K562 (cell line): ENCODE data around the gene CTBP2. TPM values are rescaled to one million over a fixed set of nuclear protein-coding genes. Genes with fewer than 3 reads are reported as not detected.

Experiments used
- ATAC-seq: fragments of 200-7000 bp; cut with Tn5 transposase; 3 replicates; pipeline ENCODE4 v1.9.1; 2020; ENCODE audit warnings: moderate library complexity
- BruUV-seq: library from RNA; stranded (reverse); fragments of 400-500 nt; replicated peaks from 2 replicates; lab custom pipeline; 2021; lab: Mats Ljungman, UMichigan
- CTCF ChIA-PET: fragments of 300-600 bp; formaldehyde crosslinking; extraction: SDS; loops from one replicate; lab custom pipeline; 2021; ENCODE audit warnings: low intra/inter-chr PET ratio; lab: Yijun Ruan, JAX
- POLR2A ChIA-PET: fragments of 300-600, 350-650 bp; sonication (Branson Sonifier 250); formaldehyde crosslinking; extraction: SDS; loops from one replicate; lab custom pipeline; 2021; ENCODE audit warnings: antibody characterized with exemption, inconsistent platforms; lab: Yijun Ruan, JAX
- DNase-seq, 4 experiments: peaks; one replicate each; pipeline versions ENCODE4 v3.0.0 to v3.0.0-alpha.2; 2011 to 2018; ENCODE audit warnings: low spot score in 3 of 4, mixed read lengths in 3 of 4; ENCODE audit errors: extremely low read depth in 1 of 4
- FAIRE-seq: peaks from 2 replicates; lab custom pipeline; 2011; peaks lifted over from hg19 to GRCh38; lab: Jason Lieb, UNC
- H2AFZ ChIP-seq: 2 replicates; pipeline ENCODE4 v1.6.0; 2011; ENCODE audit warnings: low read depth, low read length, control low read depth, inconsistent platforms
- H3K27ac ChIP-seq: fragments of 200-600 bp; 3 replicates; pipeline ENCODE4 v1.8.0; 2011; ENCODE audit warnings: low read depth, mild to moderate bottlenecking, control low read depth, inconsistent platforms, low read length, moderate library complexity, mixed read lengths; ENCODE audit errors: extremely low read depth
- H3K27me3 ChIP-seq, 2 experiments: fragments of 300-600 bp in 1 of 2; 2 replicates in 1 of 2; 3 replicates in 1 of 2; pipeline versions ENCODE4 v1.6.0 to v1.8.0; 2011; ENCODE audit warnings: inconsistent platforms in 2 of 2, low read length in 2 of 2, mild to moderate bottlenecking in 1 of 2, mixed read lengths in 1 of 2, moderate library complexity in 1 of 2; ENCODE audit not compliant: control insufficient read depth in 2 of 2, insufficient read depth in 2 of 2
- H3K36me3 ChIP-seq: fragments of 300-600 bp; 3 replicates; pipeline ENCODE4 v1.8.0; 2011; ENCODE audit warnings: mild to moderate bottlenecking, low read length, inconsistent platforms; ENCODE audit not compliant: control insufficient read depth, insufficient read depth
- H3K4me1 ChIP-seq, 2 experiments: fragments of 200-600 bp in 1 of 2; replicated peaks in 1 of 2; 2 replicates in 1 of 2; 3 replicates in 1 of 2; pipeline versions ENCODE4 v1.5.1 to v1.8.0; 2011; ENCODE audit warnings: inconsistent platforms in 2 of 2, low read length in 2 of 2, mild to moderate bottlenecking in 1 of 2, mixed read lengths in 1 of 2, moderate library complexity in 1 of 2; ENCODE audit not compliant: control insufficient read depth in 2 of 2, insufficient read depth in 2 of 2
- H3K4me2 ChIP-seq: 2 replicates; pipeline ENCODE4 v1.6.1; 2011; ENCODE audit warnings: low read length, control low read depth, inconsistent platforms, mixed read lengths; ENCODE audit not compliant: insufficient read depth
- H3K4me3 ChIP-seq: fragments of 200-600 bp; sonication (generic), shearing (Covaris generic); 2 replicates; pipeline ENCODE4 v1.5.1; 2016; ENCODE audit warnings: control low read depth, inconsistent platforms
- H3K79me2 ChIP-seq: fragments of 200-600 bp; 3 replicates; pipeline ENCODE4 v1.8.0; 2011; ENCODE audit warnings: low read length, inconsistent platforms; ENCODE audit not compliant: control insufficient read depth, insufficient read depth
- H3K9ac ChIP-seq, 2 experiments: 2 replicates each; pipeline versions ENCODE4 v1.6.0 to v1.6.1; 2011; ENCODE audit warnings: low read depth in 2 of 2, low read length in 2 of 2, control low read depth in 1 of 2, inconsistent platforms in 1 of 2, mild to moderate bottlenecking in 1 of 2, mixed read lengths in 1 of 2; ENCODE audit not compliant: insufficient read depth in 1 of 2
- H3K9me1 ChIP-seq: one replicate; pipeline ENCODE4 v1.6.0; 2011; ENCODE audit warnings: inconsistent platforms, mild to moderate bottlenecking, low read length, moderate library complexity; ENCODE audit not compliant: control insufficient read depth, insufficient read depth
- H3K9me3 ChIP-seq: replicated peaks from 2 replicates; pipeline ENCODE4 v1.5.1; 2011; ENCODE audit warnings: low read depth, low read length, inconsistent platforms; ENCODE audit not compliant: control insufficient read depth, insufficient read depth
- H4K20me1 ChIP-seq: replicated peaks from 2 replicates; pipeline ENCODE4 v1.6.1; 2011; ENCODE audit warnings: low read length, inconsistent platforms, mixed read lengths; ENCODE audit not compliant: control insufficient read depth, insufficient read depth
- AFF4 ChIP-seq: sonication (generic); formaldehyde crosslinking; IDR thresholded peaks from 2 replicates; pipeline ENCODE4 v1.8.0; 2023; ENCODE audit warnings: mild to moderate bottlenecking, missing genetic modification reagents
- BDP1 ChIP-seq: IDR thresholded peaks from 3 replicates; pipeline ENCODE4 v1.6.1; 2011; ENCODE audit not compliant: insufficient read length, insufficient read depth
- CHCHD3 ChIP-seq: fragments of 250-450 bp; sonication (Bioruptor Pico); IDR thresholded peaks from 2 replicates; pipeline ENCODE4 v2.1.2; 2022; ENCODE audit warnings: mild to moderate bottlenecking
- DIDO1 ChIP-seq: fragments of 450-650 bp; IDR thresholded peaks from 2 replicates; pipeline ENCODE4 v1.6.1; 2016; ENCODE audit warnings: low read depth, missing biosample characterization, missing genetic modification characterization
- HNRNPUL1 ChIP-seq: fragments of 200-400 bp; formaldehyde crosslinking; IDR thresholded peaks from 2 replicates; pipeline ENCODE4 v1.6.1; 2017; ENCODE audit warnings: low read length
- JUND ChIP-seq, 2 experiments: IDR thresholded peaks; 2 replicates in 1 of 2; 3 replicates in 1 of 2; pipeline ENCODE4 v1.6.1; 2011; ENCODE audit warnings: borderline replicate concordance in 2 of 2, low read depth in 2 of 2, low read length in 2 of 2, improper control_type of control experiment in 1 of 2, missing biosample characterization in 1 of 2, missing genetic modification characterization in 1 of 2, missing genetic modification reagents in 1 of 2
- NCOA1 ChIP-seq: fragments of 450-650 bp; IDR thresholded peaks from 2 replicates; pipeline ENCODE4 v1.6.1; 2016; ENCODE audit warnings: low read depth
- PTRF ChIP-seq: fragments of 450-650 bp; IDR thresholded peaks from 2 replicates; pipeline ENCODE4 v1.6.1; 2016; ENCODE audit warnings: mild to moderate bottlenecking, missing genetic modification characterization, missing compliant biosample characterization
- RBM17 ChIP-seq: fragments of 200-400 bp; formaldehyde crosslinking; IDR thresholded peaks from 2 replicates; pipeline ENCODE4 v1.6.1; 2017; ENCODE audit warnings: low read depth, mild to moderate bottlenecking, low read length, borderline replicate concordance
- SMAD3 ChIP-seq: fragments of 450-650 bp; formaldehyde crosslinking; conservative IDR thresholded peaks from 2 replicates; pipeline ENCODE4 v1.4.0; 2020; ENCODE audit warnings: mild to moderate bottlenecking
- SMARCE1 ChIP-seq: fragments of 450-650 bp; IDR thresholded peaks from 2 replicates; pipeline ENCODE4 v1.7.1; 2016; ENCODE audit warnings: mild to moderate bottlenecking
- SP2 ChIP-seq: IDR thresholded peaks from 2 replicates; pipeline ENCODE4 v1.6.1; 2011; ENCODE audit warnings: mild to moderate bottlenecking, low read depth, low read length, moderate library complexity; ENCODE audit not compliant: poor library complexity, severe bottlenecking; ENCODE audit errors: extremely low read depth
- STAT5A ChIP-seq: IDR thresholded peaks from 2 replicates; pipeline ENCODE4 v1.6.1; 2012; ENCODE audit warnings: low read length, inconsistent platforms, borderline replicate concordance
- ZEB2 ChIP-seq: fragments of 450-650 bp; IDR thresholded peaks from 2 replicates; pipeline ENCODE4 v1.6.1; 2016
- ZNF277 ChIP-seq: fragments of 250-450 bp; sonication (Bioruptor Pico); IDR thresholded peaks from 2 replicates; pipeline ENCODE4 v1.8.0; 2022; ENCODE audit warnings: inconsistent platforms, mild to moderate bottlenecking, moderate library complexity, borderline replicate concordance
- ZSCAN29 ChIP-seq: fragments of 450-650 bp; IDR thresholded peaks from 2 replicates; pipeline ENCODE4 v1.6.1; 2017
- WGBS: fragments of 100-300 bp; shearing (Covaris generic); methylation state at CpG from one replicate; pipeline ENCODE4 v1.1.6; 2016; ENCODE audit warnings: low coverage, mixed read lengths; ENCODE audit not compliant: insufficient coverage; ENCODE audit errors: missing lambda C conversion rate; 5-methylcytosine and 5-hydroxymethylcytosine counted together
- in situ Hi-C: fragments of 300-500 bp; cut with MboI; formaldehyde crosslinking; loops from 4 replicates; pipeline ENCODE4 v1.15.0; 2018; ENCODE audit warnings: inconsistent platforms, mixed read lengths
- intact Hi-C: fragments of 100-400 bp; cut with micrococcal nuclease; formaldehyde crosslinking; loops from 2 replicates; pipeline ENCODE4 v1.14.2; 2022
- polyA plus RNA-seq, 8 experiments: library from polyadenylated mRNA; depleted of rRNA in 4 of 8; stranded (reverse) in 5 of 8; unstranded in 3 of 8; fragments of >200 nt; fragmentation: Nextera tagmentation in 2 of 8; fragmentation: Illumina TruSeq in 1 of 8; extraction: Ambion mirVana in 2 of 8; extraction: Trizol in 1 of 8; gene quantifications; 2 replicates each; pipeline versions ENCODE4 v1.2.1 to v1.2.3, GENCODE V29; 2011 to 2014; ENCODE audit warnings: inconsistent platforms in 1 of 8, missing spikeins in 1 of 8
- total RNA-seq, 7 experiments: library from RNA; depleted of rRNA in 6 of 7; stranded (reverse); fragments of >200 nt in 6 of 7; fragmentation: Illumina TruSeq in 2 of 7; extraction: Trizol in 2 of 7; gene quantifications; 2 replicates each; pipeline versions ENCODE4 v1.2.1 to v1.2.3, GENCODE V29; 2011 to 2021; ENCODE audit warnings: low replicate concordance in 1 of 7
- TF ChIP-seq, protein P1 (sequence below): sonication (generic); formaldehyde crosslinking; IDR thresholded peaks from 2 replicates; pipeline ENCODE4 v1.8.0; 2022; ENCODE audit warnings: mild to moderate bottlenecking, missing genetic modification reagents

Gene CTBP2
- total and polyA plus RNA-seq, 9 of the 15 experiments (the other 6 are each of a cell fraction or from before 2014, with no cell fraction given) = 1.3 to 8.8 (median 5.1) TPM

DNA sequence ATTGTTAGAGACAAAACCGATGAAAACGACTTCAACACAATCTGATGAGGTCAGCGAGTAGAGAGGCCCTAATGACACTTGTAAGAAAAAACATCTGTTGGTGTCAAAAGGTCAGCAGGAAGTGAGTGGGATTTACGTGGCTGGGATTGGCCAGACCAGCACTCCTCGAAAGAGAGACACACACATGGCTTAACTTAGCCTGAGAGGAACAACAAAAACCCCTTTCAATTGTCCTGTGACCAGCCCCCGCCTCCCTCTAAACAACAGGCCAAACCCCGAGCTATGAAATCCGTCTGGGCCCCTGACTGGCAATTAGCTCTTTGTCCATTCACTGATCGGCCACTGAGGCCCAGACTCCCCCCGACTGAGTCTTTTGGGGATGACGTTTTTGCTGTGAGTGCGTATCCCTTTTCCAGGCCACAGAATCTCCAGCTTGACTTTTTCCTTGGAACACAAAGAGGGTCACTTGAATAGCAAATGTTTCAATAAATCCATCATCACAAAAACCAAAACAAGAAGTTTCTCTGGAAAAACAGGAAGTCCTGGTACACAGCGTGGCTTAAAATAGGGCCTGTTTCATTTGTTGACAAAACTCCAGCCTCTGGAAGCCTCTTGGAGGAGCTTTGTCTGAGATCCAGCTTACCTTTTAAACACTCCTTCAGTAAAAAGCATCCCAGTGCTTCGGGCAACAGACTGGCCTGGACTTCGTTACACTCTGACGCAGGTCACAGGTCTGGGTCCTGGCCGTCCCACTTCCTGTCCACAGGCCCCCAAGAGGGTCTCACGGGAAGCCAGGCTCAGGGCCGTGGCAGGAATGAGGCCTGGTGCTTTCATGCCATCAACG, 103.0 kb downstream of the CTBP2 start:
- H3K9me1 ChIP-seq = peaks cover 8% of the 10 kb centered on the region
- BruUV-seq = no TSS peak
- H3K4me1 ChIP-seq = peaks cover 13 to 28% of the 10 kb centered on the region in 2 experiments
- ChIA-PET POLR2A (no interaction called here), CTCF (no interaction called here)
- FAIRE-seq (no peak), ATAC-seq (peak; percentile 58), DNase-seq (peak; percentile 8 to 40 (median 12))
- in situ Hi-C loops = no loop called here
- H3K27me3 ChIP-seq = no peaks in the 10 kb centered on the region
- H4K20me1 ChIP-seq = peaks cover 19% of the 10 kb centered on the region
- H3K9me3 ChIP-seq = no peaks in the 10 kb centered on the region
- H2AFZ ChIP-seq = no peak overlapping the region
- 52% methylated on average over 11 of the region's 20 CpGs for WGBS
- intact Hi-C loops = no loop called here
- H3K79me2 ChIP-seq = peaks cover 76% of the 10 kb centered on the region
- peak overlapping the region; percentile 30; the same call in 1 of the 3 replicates for H3K27ac ChIP-seq
- peaks cover 20% of the 10 kb centered on the region; the same call in 2 of the 3 replicates for H3K36me3 ChIP-seq
- no peak overlapping the region for H3K4me3 ChIP-seq
- H3K4me2 ChIP-seq = no peak overlapping the region
- H3K9ac ChIP-seq = peak overlapping the region in 1 of 2 experiments; percentile 9; a peak in 2 of 4 replicates
- TF ChIP-seq DIDO1 (tag) = no peak
- no peak for TF ChIP-seq SMARCE1
- 0 out of 2 replicates have a peak, but pooled peaks have one; percentile 20 for TF ChIP-seq JUND (IDR thresholded peaks at IDR 0.05; ENCODE audit: borderline replicate concordance, low read depth, low read length)
- no peak for TF ChIP-seq JUND (tag; IDR thresholded peaks at IDR 0.05; ENCODE audit: borderline replicate concordance, low read depth, low read length)
- TF ChIP-seq NCOA1 = no peak
- TF ChIP-seq SMAD3 (CRISPR knock-in tag) = no peak
- TF ChIP-seq BDP1 = no peak
- TF ChIP-seq HNRNPUL1 = no peak
- TF ChIP-seq, protein P1, sequence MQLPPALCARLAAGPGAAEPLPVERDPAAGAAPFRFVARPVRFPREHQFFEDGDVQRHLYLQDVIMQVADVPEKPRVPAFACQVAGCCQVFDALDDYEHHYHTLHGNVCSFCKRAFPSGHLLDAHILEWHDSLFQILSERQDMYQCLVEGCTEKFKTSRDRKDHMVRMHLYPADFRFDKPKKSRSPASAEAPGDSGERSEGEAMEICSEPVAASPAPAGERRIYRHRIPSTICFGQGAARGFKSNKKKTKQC (CRISPR knock-in tag) = no peak
- TF ChIP-seq AFF4 (CRISPR knock-in tag) = no peak
- TF ChIP-seq PTRF (tag) = no peak
- no peak for TF ChIP-seq STAT5A
- TF ChIP-seq ZEB2 = no peak
- TF ChIP-seq SP2 = no peak
- TF ChIP-seq ZSCAN29 = no peak
- TF ChIP-seq ZNF277 (CRISPR knock-in tag) = no peak
- TF ChIP-seq CHCHD3 (CRISPR knock-in tag) = no peak
- no peak for TF ChIP-seq RBM17
